ENCODE measurements around the gene MOAP1.
"Not testable (repeated sequence)": the region's sequence is repeated elsewhere in the genome, so short reads cannot be mapped to it uniquely, and the experiment has no call there.

Gene MOAP1

GRCh38 chr14:93153121-93153520 lies 31.6 kb downstream of the MOAP1 start:
- TF ChIP-seq CTCF (IDR thresholded peaks at IDR 0.05; ENCODE audit: low read length, missing control alignments): no peak
- H3K4me3 ChIP-seq (replicated peaks; ENCODE audit: low read depth, low read length): no peak overlapping the region
- no peak for DNase-seq (ENCODE audit: low read depth)

GRCh38 chr14:93150227-93151208 lies 34.2 kb downstream of the MOAP1 start:
- DNase-seq (ENCODE audit: low read depth): no peak
- no peak overlapping the region for H3K4me3 ChIP-seq (replicated peaks; ENCODE audit: low read depth, low read length)
- no peak for TF ChIP-seq CTCF (IDR thresholded peaks at IDR 0.05; ENCODE audit: low read length, missing control alignments)

- H3K4me3 ChIP-seq (replicated peaks; ENCODE audit: low read depth, low read length): no peak overlapping the region
- no peak for TF ChIP-seq CTCF (IDR thresholded peaks at IDR 0.05; ENCODE audit: low read length, missing control alignments)
- no peak for DNase-seq (ENCODE audit: low read depth)
These were observed 35.7 kb downstream of the MOAP1 start for GRCh38 chr14:93148979-93149378.

- DNase-seq (ENCODE audit: low read depth): no peak
- TF ChIP-seq CTCF (IDR thresholded peaks at IDR 0.05; ENCODE audit: low read length, missing control alignments): no peak
- no peak overlapping the region for H3K4me3 ChIP-seq (replicated peaks; ENCODE audit: low read depth, low read length)
These were observed 38.6 kb downstream of the MOAP1 start for GRCh38 chr14:93146119-93146518.

GRCh38 chr14:93142854-93143652 lies 41.6 kb downstream of the MOAP1 start:
- H3K4me3 ChIP-seq (replicated peaks; ENCODE audit: low read depth, low read length): no peak overlapping the region
- DNase-seq (ENCODE audit: low read depth): no peak

GRCh38 chr14:93137864-93138263 lies 46.8 kb downstream of the MOAP1 start:
- H3K4me3 ChIP-seq (replicated peaks; ENCODE audit: low read depth, low read length): no peak overlapping the region
- peak; percentile 39 for DNase-seq (ENCODE audit: low read depth)
- TF ChIP-seq CTCF (IDR thresholded peaks at IDR 0.05; ENCODE audit: low read length, missing control alignments): peak; percentile 11

More at GRCh38 chr14:93142854-93143652, 41.6 kb downstream of the MOAP1 start:
- TF ChIP-seq CTCF (IDR thresholded peaks at IDR 0.05; ENCODE audit: low read length, missing control alignments): no peak

- DNase-seq (ENCODE audit: low read depth); H3K4me3 ChIP-seq (replicated peaks; ENCODE audit: low read depth, low read length): not testable (repeated sequence)
These were observed 48.2 kb downstream of the MOAP1 start for GRCh38 chr14:93136508-93136907.
